GM21526 (cell line): ENCODE measurements around the gene ZDHHC19.
"Not testable (repeated sequence)": the region's sequence is repeated elsewhere in the genome, so short reads cannot be mapped to it uniquely, and the experiment has no call there.

Source experiments
- ATAC-seq: cut with Tn5 transposase; IDR thresholded peaks from one replicate; pipeline ENCODE4 v1.9.1; 2021; ENCODE audit warnings: moderate library complexity; ENCODE audit not compliant: unreplicated experiment, low FRiP score

ZDHHC19 gene

GRCh38 chr3:196225763-196226364 lies 14.7 kb upstream of the ZDHHC19 start:
- ATAC-seq, result no peak

GRCh38 chr3:196225086-196225485 lies 13.9 kb upstream of the ZDHHC19 start:
- ATAC-seq, result no peak

- ATAC-seq, result no peak
These were observed 11.8 kb upstream of the ZDHHC19 start for GRCh38 chr3:196222876-196223595.

GRCh38 chr3:196220991-196221390 lies 9.8 kb upstream of the ZDHHC19 start:
- ATAC-seq, result no peak

- ATAC-seq, result no peak
These were observed 9.4 kb upstream of the ZDHHC19 start for GRCh38 chr3:196220587-196220986.

- no peak for ATAC-seq
These were observed 8.7 kb upstream of the ZDHHC19 start for GRCh38 chr3:196219970-196220311.

- ATAC-seq, result peak; percentile 50
These were observed 8.2 kb upstream of the ZDHHC19 start for GRCh38 chr3:196219194-196219969.

GRCh38 chr3:196218155-196218712 lies 7.0 kb upstream of the ZDHHC19 start:
- ATAC-seq, result no peak

GRCh38 chr3:196217307-196218154 lies 6.3 kb upstream of the ZDHHC19 start:
- no peak for ATAC-seq

GRCh38 chr3:196216681-196217211 lies 5.5 kb upstream of the ZDHHC19 start:
- no peak for ATAC-seq

- no peak for ATAC-seq
These were observed 4.9 kb upstream of the ZDHHC19 start, which contains the start of gene SLC51A for GRCh38 chr3:196216089-196216564. SLC51A (plus strand) TSS chr3:196216534; CDS start chr3:196216713, 179 bp downstream.

- ATAC-seq, result no peak
These were observed 4.4 kb upstream of the ZDHHC19 start for GRCh38 chr3:196215493-196216020.

- ATAC-seq, result no peak
These were observed 3.7 kb upstream of the ZDHHC19 start for GRCh38 chr3:196214783-196215441.

GRCh38 chr3:196209944-196210672 lies 1.1 kb downstream of the ZDHHC19 start:
- not testable (repeated sequence) for ATAC-seq

GRCh38 chr3:196208942-196209695 lies 2.1 kb downstream of the ZDHHC19 start:
- ATAC-seq, result no peak

- no peak for ATAC-seq
These were observed 3.2 kb downstream of the ZDHHC19 start for GRCh38 chr3:196207833-196208607.
